ACHN (cell line): Measurements from ENCODE around the gene CEL.
"Not testable (repeated sequence)": the region's sequence is repeated elsewhere in the genome, so short reads cannot be mapped to it uniquely, and the experiment has no call there.

ENCODE experiments used
- DNase-seq: peaks from one replicate; pipeline ENCODE4 v3.0.0-alpha.2; 2015
- in situ Hi-C: cut with HindIII; loops from 2 replicates; pipeline ENCODE4 v1.10.0; 2017; ENCODE audit warnings: low sequenced_read_pairs, low pct_ligation_motif_present, low pct_unique_long_range_greater_than_20kb

The CEL gene

GRCh38 chr9:133061764-133062145 is at the start of gene CEL:
CEL (plus strand) TSS chr9:133061981; CDS start chr9:133062003, 22 bp downstream.
- DNase-seq, in situ Hi-C loops: not testable (repeated sequence)

- in situ Hi-C loops: no loop called here
- no peak for DNase-seq
These were observed 47.1 kb upstream of the CEL start for GRCh38 chr9:133014696-133015095.

- DNase-seq: no peak
- in situ Hi-C loops: no loop called here
These were observed 38.5 kb upstream of the CEL start for GRCh38 chr9:133023117-133023890.

DNA sequence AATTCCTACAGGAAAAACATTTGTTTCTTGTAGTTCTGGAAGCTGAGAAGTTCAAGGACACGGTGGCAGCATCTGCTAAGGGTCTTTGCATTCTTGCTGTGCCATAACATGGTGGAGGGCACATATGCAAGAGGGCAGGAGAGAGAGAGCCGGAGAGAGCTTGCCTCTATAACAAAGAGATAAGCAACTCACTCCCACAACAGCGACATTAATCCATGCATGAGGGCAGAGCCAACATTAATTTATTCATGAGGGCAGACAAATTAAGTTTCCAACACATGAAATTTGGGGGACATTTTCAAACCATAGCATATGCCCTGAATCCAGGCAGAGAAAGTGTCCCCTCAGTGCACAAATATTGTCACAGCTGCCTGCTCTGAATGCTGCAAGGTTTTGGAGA is 35.4 kb upstream of the CEL start:
- no peak for DNase-seq

GRCh38 chr9:133027134-133027533 is 34.6 kb upstream of the CEL start:
- in situ Hi-C loops: no loop called here
- DNase-seq: no peak

More for the DNA sequence above, 35.4 kb upstream of the CEL start:
- in situ Hi-C loops: no loop called here

DNA sequence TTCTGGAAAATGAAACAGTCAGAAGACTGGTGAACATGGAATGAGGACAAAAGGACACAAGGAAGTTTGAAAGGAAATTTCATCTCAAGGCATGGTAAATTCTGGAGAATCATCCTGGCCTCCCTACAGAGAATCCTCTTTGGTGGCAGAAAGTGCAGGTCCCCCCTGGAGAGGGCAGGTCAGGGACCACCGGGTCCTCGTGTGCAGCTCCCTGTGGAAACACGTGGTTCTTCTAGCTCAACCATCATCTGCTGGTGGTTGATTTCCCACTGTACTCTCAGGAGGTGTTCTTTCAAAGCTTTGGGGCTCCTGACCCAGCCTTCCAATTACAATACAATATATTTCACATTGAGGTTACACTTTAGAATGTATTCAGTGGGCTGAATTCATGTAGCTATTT is 33.6 kb upstream of the CEL start:
- no peak for DNase-seq
- in situ Hi-C loops: no loop called here

DNA sequence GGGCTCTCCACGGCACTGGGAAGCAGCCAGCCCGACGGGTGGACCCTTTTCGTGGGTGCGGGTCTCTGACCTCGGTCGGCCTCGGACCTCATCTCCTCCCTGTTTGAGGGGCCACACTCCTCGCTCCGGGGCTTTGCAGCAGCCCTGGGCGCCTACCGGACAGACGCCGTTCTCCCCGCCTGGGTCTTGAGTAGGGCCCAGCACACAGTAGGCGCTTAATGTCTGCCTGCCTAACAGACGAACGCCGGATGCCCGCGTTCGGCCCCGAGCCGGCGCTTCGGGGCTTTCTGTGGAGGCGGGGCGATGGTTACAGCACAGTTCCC is 31.8 kb upstream of the CEL start:
- in situ Hi-C loops: no loop called here
- no peak for DNase-seq

DNA sequence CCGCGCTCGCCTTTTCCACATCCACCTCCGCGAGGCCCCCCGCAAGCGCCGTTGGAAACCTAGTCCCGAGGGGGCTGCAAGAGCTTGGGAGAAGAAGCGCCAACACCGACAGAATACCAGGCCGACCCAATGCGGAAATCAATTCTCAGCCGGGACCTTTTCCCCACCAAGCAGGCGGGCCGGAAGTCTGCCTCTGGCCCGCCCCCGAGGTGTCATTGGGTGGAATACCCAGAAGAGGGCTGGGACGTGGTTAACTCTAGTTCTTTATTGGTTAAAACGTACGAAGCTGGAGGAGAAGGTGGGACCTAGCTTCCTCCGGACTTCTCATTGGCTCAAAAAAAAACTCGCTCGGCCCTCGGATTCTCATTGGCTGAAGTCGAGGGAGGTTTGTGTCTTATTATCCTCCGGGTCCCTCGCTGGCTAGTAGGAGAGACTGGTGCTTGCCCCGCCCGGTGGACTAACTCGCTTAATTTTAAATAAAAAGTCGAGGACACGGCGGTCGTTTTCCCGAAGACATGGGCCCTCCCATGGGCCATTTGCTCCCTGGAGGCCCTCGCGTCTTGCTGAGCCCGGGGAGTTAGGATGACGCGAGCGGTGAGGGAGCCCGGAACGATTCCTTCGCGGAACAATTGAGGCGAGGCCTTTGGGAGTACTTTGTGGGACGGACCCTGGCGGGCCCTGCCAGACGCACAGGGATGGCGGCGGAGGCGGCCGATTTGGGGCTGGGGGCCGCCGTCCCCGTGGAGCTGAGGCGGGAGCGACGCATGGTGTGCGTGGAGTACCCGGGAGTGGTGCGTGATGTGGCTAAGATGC is 31.3 kb upstream of the CEL start, which contains the start of gene GTF3C5:
Gene GTF3C5, plus strand, starts transcription at position 681 of the 813 bp plus-strand sequence. Its CDS starts 15 bp downstream, at position 696.
- in situ Hi-C loops: no loop called here

GRCh38 chr9:133031130-133031422 is 30.7 kb upstream of the CEL start:
- in situ Hi-C loops: no loop called here
- DNase-seq: peak; percentile 2

More for the DNA sequence above, 31.3 kb upstream of the CEL start, which contains the start of gene GTF3C5:
- peak; percentile 99 for DNase-seq

- in situ Hi-C loops: no loop called here
- peak; percentile 1 for DNase-seq
These were observed 30.3 kb upstream of the CEL start for GRCh38 chr9:133031496-133031911.

- DNase-seq: no peak
- in situ Hi-C loops: no loop called here
These were observed 29.6 kb upstream of the CEL start for GRCh38 chr9:133032171-133032570.

DNA sequence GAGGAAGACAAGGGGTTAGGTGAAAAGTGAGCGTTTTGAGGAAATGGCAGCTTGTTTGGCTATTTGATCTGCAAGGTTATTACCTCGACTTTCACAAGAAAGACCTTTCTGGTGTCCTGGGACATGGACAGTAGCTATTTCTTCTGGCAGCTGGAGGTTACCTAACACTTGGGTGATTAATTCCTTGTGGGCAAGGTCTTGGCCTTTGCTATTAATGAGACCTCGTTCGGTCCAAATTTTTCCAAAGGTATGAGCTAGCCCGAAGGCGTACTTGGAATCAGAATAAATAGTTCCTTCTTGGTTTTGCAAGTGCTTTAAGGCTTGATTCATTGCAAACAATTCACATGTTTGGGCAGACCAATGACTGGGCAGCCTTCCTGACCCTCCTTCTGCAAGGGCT is 26.1 kb upstream of the CEL start:
- in situ Hi-C loops: no loop called here
- no peak for DNase-seq

GRCh38 chr9:133037775-133038515 is 23.8 kb upstream of the CEL start:
- in situ Hi-C loops: no loop called here
- no peak for DNase-seq

DNA sequence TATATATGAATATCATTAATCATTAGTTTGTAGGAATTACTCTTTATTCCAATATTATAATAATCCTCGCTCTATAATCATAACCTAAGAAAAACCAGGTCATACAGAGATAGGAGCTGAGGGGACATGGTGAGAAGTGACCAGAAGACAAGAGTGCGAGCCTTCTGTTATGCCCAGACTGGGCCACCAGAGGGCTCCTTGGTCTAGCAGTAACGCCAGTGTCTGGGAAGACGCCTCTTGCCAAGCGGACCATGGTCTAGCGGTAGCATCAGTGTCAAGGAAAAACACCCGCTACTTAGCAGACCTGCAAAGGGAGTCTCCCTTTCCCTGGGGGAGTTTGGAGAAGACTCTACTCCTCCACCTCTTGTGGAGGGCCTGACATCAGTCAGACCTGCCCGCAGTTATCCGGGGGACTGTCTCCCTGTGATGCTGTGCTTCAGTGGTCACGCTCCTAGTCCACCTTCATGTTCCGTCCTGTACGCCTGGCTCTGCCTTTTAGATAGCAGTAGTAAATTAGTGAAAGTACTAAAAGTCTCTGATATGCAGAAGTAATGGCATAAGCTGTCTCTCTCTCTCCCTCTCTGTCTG is 20.8 kb upstream of the CEL start:
- DNase-seq: peak; percentile 28
- in situ Hi-C loops: not testable (repeated sequence)

GRCh38 chr9:133041958-133042357 is 19.8 kb upstream of the CEL start:
- in situ Hi-C loops: no loop called here

DNA sequence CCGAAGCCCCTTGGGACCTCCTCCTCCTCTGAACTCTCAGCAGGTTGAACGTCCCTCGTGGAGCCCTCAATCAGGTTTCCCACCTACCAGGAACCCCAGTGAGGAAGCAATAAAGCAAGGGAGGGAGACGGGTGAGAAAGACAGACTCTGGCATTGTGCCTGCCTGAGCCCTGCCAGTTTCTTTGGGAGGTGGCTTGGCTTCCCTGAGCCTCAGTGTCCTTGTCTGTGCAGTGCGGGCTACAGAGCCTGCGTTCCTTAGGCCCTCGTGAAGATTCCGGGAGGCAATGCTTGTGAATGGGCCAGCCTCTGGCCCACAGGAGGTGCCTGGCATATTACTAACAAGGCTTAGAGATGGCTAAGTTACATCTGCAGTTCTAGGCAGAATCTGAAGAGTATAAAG is 19.1 kb upstream of the CEL start:
- DNase-seq: no peak
- in situ Hi-C loops: no loop called here

More at GRCh38 chr9:133041958-133042357, 19.8 kb upstream of the CEL start:
- DNase-seq: no peak

GRCh38 chr9:133043449-133044035 is 18.2 kb upstream of the CEL start:
- no peak for DNase-seq
- in situ Hi-C loops: no loop called here

- in situ Hi-C loops: no loop called here
- DNase-seq: no peak
These were observed 17.7 kb upstream of the CEL start for GRCh38 chr9:133044125-133044524.

GRCh38 chr9:133044661-133045060 is 17.1 kb upstream of the CEL start:
- no peak for DNase-seq
- in situ Hi-C loops: no loop called here
